ENCODE results near the gene LDLRAD4. TPM values are rescaled to one million over a fixed set of nuclear protein-coding genes. Genes with fewer than 3 reads are reported as not detected.

The LDLRAD4 gene
- total RNA-seq, 4 donors from 2014 or later = 23.9 to 38.3 (median 27.0) TPM

- ATAC-seq (ENCODE audit: low FRiP score) = no peak
- no peak for DNase-seq (ENCODE audit: low spot score)
- TF ChIP-seq CTCF (IDR thresholded peaks at IDR 0.05) = no peak
Observed at GRCh38 chr18:13318731-13319501, 100.4 kb downstream of the LDLRAD4 start.

GRCh38 chr18:13319629-13320028 is 101.1 kb downstream of the LDLRAD4 start:
- ATAC-seq (ENCODE audit: low FRiP score) = no peak
- TF ChIP-seq CTCF (IDR thresholded peaks at IDR 0.05) = no peak
- no peak for DNase-seq (ENCODE audit: low spot score)

- no peak for DNase-seq (ENCODE audit: low spot score)
- no peak for ATAC-seq (ENCODE audit: low FRiP score)
- TF ChIP-seq CTCF (IDR thresholded peaks at IDR 0.05) = no peak
Observed at GRCh38 chr18:13320096-13320495, 101.5 kb downstream of the LDLRAD4 start.

DNA sequence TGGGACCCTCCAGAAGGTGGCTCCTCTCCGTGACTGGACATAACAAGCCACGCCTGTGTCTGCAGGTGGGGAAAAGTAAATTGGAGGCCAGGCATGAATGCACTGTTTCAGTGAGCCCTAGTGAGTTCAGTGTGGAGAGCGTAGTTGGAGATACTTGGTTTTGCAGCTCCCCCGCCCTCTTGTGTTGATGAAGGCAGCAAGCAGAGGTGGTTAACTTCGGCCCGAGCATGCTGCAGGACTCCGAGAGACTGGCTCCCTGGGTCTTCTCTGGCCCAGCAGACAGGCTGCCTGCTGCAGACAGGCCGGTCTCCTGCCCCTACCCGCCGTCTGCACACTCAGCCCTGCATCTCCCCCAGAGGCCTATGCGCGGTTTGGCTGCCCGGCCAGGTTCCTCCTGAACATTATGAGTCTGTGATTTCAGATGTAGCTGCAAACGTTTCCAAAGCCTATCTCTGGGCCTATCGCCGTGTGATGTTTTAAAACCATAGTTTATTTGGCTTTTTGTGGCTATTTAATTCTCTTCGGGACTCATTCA is 102.4 kb downstream of the LDLRAD4 start:
- DNase-seq (ENCODE audit: low spot score) (no peak), ATAC-seq (ENCODE audit: low FRiP score) (no peak)
- no peak for TF ChIP-seq CTCF (IDR thresholded peaks at IDR 0.05)

DNA sequence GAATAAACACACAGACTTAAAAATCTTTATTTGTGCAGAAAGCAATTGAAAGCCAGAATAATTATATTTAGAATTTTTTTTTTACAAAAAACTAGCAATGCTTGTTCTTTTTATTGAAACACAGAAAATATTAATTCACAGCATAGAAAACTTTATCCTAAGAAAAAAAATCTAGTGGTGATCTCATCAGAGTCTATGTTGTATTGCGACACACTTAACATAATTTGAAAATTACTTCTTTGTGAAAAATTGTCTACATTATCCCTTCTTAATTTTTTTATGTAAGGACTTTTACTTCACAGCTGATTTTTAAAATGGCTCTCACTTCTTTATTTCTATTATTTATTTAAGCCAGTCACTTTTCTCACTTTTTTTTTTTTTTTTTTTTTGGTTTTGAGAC is 103.4 kb downstream of the LDLRAD4 start:
- DNase-seq (ENCODE audit: low spot score) (no peak), ATAC-seq (ENCODE audit: low FRiP score) (no peak)
- no peak for TF ChIP-seq CTCF (IDR thresholded peaks at IDR 0.05)

- ATAC-seq (ENCODE audit: low FRiP score) = no peak
- no peak for DNase-seq (ENCODE audit: low spot score)
- TF ChIP-seq CTCF (IDR thresholded peaks at IDR 0.05) = no peak
Observed at GRCh38 chr18:13323186-13323585, 104.6 kb downstream of the LDLRAD4 start.

GRCh38 chr18:13324880-13325279 is 106.3 kb downstream of the LDLRAD4 start:
- ATAC-seq (ENCODE audit: low FRiP score) = no peak
- no peak for TF ChIP-seq CTCF (IDR thresholded peaks at IDR 0.05)
- DNase-seq (ENCODE audit: low spot score) = no peak
